GM19043 (cell line): Measurements from ENCODE around the gene PLVAP.

Source experiments
- ATAC-seq: cut with Tn5 transposase; IDR thresholded peaks from one replicate; pipeline ENCODE4 v1.9.1; 2021; ENCODE audit warnings: low read depth; ENCODE audit not compliant: unreplicated experiment

Gene PLVAP, protein sequence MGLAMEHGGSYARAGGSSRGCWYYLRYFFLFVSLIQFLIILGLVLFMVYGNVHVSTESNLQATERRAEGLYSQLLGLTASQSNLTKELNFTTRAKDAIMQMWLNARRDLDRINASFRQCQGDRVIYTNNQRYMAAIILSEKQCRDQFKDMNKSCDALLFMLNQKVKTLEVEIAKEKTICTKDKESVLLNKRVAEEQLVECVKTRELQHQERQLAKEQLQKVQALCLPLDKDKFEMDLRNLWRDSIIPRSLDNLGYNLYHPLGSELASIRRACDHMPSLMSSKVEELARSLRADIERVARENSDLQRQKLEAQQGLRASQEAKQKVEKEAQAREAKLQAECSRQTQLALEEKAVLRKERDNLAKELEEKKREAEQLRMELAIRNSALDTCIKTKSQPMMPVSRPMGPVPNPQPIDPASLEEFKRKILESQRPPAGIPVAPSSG

GRCh38 chr19:17376935-17377600, at the start of gene PLVAP:
Gene PLVAP, minus strand, starts transcription at chr19:17377342. Its CDS starts 54 bp downstream, at chr19:17377288.
- ATAC-seq, result no peak

- no peak for ATAC-seq
These were observed 47.7 kb upstream of the PLVAP start for GRCh38 chr19:17424743-17425365.

GRCh38 chr19:17423429-17424208, 46.5 kb upstream of the PLVAP start:
- ATAC-seq, result no peak

GRCh38 chr19:17421942-17422341, 44.8 kb upstream of the PLVAP start:
- ATAC-seq, result no peak

DNA sequence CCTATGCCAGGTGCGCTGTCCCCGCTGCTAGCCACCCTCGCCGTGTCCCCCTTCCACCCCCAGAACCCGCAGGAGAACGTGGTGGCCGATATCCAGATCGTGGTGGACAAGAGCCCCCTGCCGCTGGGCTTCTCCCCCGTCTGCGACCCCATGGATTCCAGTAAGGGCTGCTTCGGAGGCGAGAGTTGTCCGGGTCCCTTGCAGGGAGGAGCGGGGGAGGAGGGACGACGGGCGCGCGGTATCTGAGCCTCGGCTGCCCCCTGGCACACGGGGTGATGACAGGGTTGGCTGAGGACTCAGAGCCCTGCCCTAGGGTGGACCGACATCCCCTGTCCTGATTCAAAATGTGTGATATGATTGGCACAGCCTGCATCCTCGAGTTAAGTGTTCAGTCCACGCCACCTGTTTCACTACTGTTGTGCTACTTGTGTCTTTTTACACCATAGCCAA, 43.4 kb upstream of the PLVAP start:
- ATAC-seq, result no peak

DNA sequence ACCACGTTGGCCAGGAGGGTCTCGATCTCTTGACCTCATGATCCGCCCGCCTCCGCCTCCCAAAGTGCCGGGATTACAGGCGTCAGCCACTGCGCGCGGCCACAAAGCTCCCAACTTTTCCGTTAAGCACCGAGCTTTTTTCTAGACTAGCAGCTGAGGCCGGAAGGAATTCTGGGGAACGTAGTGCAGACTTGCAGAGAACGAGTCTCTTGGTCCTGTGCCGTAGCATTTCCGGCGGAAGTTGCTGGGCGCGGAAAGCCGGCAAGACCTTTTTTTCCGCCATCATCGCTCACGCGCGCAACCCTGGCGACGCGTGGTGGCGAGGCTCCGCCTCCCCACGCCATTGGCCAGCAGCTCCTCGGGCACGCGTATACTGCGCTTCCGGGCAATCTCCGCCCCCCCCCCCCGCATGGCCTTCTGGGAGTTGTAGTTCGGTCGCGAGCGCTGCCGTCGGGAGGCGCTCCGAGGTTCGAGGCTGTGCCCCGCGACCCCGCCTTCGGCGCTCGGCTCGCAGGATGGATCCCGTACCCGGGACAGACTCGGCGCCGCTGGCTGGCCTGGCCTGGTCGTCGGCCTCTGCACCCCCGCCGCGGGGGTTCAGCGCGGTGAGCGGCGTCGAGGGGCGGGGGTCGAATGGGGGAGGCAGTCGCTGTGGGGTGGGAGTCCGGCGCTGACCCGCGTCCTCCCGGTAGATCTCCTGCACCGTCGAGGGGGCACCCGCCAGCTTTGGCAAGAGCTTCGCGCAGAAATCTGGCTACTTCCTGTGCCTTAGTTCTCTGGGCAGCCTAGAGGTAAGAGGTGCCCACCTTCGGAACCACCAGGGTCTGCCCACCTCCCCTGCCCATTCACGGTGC, 42.7 kb upstream of the PLVAP start, which contains the start of gene MVB12A:
MVB12A (plus strand) TSS at position 427 of the 854 bp plus-strand sequence; CDS start at position 516, 89 bp downstream.
- ATAC-seq, result peak; percentile 64

DNA sequence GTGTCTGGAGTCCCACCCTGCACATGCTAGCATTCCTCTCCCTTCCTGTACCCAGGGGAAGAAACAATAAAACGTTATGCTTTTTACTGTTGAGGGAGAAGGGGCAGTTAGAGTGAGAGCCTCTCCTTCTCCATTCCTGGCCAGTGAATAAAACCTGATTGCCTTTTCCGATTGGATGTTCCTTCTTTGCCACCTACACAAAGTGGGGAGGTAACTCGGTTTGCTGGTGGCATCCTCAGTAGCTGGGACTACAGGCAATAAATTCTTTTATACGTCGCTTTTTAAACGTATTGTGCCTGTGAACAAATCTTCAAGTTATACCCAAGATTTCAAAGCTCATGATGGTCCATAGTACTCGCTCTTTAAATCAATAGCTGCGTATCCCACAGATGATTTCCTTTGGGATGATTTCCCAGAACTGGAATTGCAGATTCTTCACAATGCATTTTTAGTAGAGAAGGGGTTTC, 42.0 kb upstream of the PLVAP start:
- ATAC-seq, result no peak

- no peak for ATAC-seq
These were observed 41.6 kb upstream of the PLVAP start for GRCh38 chr19:17418710-17419109.

- no peak for ATAC-seq
These were observed 38.0 kb upstream of the PLVAP start for GRCh38 chr19:17415121-17415520.

- no peak for ATAC-seq
These were observed 37.0 kb upstream of the PLVAP start for GRCh38 chr19:17414097-17414496.

GRCh38 chr19:17411801-17412200, 34.7 kb upstream of the PLVAP start:
- ATAC-seq, result no peak

- ATAC-seq, result no peak
These were observed 32.8 kb upstream of the PLVAP start for GRCh38 chr19:17409990-17410389.

- no peak for ATAC-seq
These were observed 29.7 kb upstream of the PLVAP start for GRCh38 chr19:17406887-17407196.

DNA sequence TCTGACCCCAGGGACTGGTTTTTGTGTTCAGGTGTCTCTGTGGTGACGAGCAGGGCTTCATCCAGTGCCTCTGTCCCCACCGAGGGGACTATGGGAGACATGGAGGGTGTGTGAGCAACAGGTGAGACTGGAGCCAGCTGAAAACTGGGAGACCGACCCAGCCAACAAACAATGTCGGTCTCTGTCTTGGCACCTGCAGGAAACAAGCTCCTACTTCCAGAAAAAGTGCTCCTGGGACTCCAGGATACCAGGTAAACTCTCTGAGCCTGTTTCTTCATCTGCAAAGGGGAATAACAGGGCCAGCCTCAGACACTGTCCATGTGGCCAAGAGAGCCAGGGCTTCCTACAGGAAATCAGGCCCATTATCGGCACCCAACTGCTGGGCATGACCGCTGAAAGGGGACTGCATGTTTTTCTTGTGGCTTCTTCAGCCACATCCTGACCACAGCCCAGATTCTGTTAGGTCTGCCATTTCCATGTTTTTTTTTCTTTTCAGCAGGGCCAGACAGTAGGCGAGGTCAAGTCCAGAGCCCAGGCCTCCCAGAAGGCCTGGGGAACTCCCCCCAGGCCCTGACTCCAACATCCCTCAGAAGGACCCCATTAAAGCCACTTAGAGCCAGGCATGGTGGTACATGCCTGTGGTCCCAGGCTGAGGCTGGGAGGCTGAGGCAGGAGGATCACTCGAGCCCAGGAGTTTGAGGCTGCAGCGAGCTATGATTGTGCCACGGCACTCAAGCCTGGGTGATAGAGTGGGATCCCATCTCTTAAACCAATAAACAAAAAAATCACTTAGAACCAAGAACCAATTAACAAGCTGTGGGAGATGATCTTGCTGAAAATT, 29.1 kb upstream of the PLVAP start:
- no peak for ATAC-seq

GRCh38 chr19:17405250-17406045, 28.3 kb upstream of the PLVAP start, which contains the start of gene BST2:
Gene BST2, minus strand, starts transcription at chr19:17405630. Its CDS starts 55 bp downstream, at chr19:17405575.
- peak; percentile 69 for ATAC-seq

DNA sequence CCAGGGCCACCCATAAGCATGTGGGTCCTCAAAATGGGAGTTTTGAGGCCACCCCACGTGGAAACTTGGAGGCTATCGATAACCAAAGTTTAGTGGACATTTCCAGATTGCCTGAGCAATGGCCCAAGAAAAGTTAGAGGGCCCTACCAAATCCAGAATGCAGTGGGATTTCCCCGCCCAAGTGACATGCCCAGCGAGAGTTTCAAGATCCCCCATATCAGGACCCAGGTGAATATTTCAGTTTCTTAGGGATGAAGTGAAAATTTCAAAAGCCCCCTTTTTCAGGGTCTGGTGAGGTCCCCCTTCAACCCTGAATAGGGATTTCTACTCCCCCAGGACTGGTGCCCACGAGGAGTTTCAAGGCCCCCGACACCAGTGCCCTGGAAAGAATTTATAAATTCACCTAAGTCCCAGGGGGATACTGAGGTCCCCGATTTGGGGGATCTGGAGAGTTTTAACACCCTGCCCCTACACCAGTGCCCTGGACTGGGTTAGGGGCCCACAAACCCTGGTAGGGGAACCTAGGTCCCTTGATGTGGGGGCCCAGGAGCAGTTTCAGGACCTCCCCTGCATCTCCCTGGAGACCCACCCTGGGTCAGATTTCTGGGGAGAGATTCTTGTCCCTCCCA, 27.6 kb upstream of the PLVAP start:
- no peak for ATAC-seq

DNA sequence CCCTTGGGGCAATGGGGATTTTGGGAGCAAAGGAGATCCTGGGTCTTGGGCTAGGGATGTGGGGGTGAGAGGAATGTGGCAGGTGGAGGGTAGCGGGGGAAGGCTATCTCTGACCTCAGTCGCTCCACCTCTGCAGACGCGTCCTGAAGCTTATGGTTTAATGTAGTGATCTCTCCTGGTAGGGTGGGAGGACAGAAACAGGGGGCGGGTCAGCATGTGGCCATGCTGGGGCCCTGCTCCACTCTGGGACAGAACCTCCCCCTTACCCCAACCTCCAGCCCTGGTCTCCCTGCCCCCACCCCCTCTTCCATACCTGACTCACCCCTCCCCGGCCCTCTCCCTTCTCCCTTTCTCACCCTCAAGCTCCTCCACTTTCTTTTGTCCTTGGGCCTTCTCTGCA, 26.9 kb upstream of the PLVAP start:
- no peak for ATAC-seq
